Upper lobe of right lung (tissue), 1 donor: ENCODE data around the gene PARK7. TPM values are rescaled to one million over a fixed set of nuclear protein-coding genes. Genes with fewer than 3 reads are reported as not detected.

ENCODE experiments used
- ATAC-seq: fragments of 200-7000 bp; cut with Tn5 transposase; one replicate; pipeline ENCODE4 v1.9.1; 2020; ENCODE audit warnings: mild to moderate bottlenecking, moderate library complexity
- DNase-seq: peaks from one replicate; pipeline ENCODE4 v3.0.0-alpha.2; 2020
- H3K27ac ChIP-seq: fragments of 200-600 bp; one replicate; pipeline ENCODE4 v1.8.0; 2022
- H3K27me3 ChIP-seq: fragments of 200-600 bp; one replicate; pipeline ENCODE4 v1.8.0; 2022; ENCODE audit warnings: mild to moderate bottlenecking
- H3K36me3 ChIP-seq: fragments of 200-600 bp; one replicate; pipeline ENCODE4 v1.8.0; 2022
- H3K4me1 ChIP-seq: fragments of 200-600 bp; one replicate; pipeline ENCODE4 v1.8.0; 2022
- H3K4me3 ChIP-seq: fragments of 200-600 bp; one replicate; pipeline ENCODE4 v1.8.0; 2022; ENCODE audit warnings: mild to moderate bottlenecking
- H3K9me3 ChIP-seq: fragments of 200-600 bp; one replicate; pipeline ENCODE4 v1.8.0; 2022
- intact Hi-C: fragments of 100-400 bp; cut with DNase I; formaldehyde crosslinking; loops from one replicate; pipeline ENCODE4 v1.11.0; 2022
- total RNA-seq: library from RNA; stranded (reverse); fragmentation: NEBNext Ultra II Directional; extraction: Animal tissue kit (Norgen Biotek cat#: 25700); gene quantifications from one replicate; pipeline ENCODE4 v1.2.1, GENCODE V29; 2021
- TF ChIP-seq, protein P1 (sequence below): fragments of 200-600 bp; IDR thresholded peaks from one replicate; pipeline ENCODE4 v1.8.0; 2022; ENCODE audit warnings: antibody characterized with exemption
- donor health status: DM: no; HTN: yes; CAD: no; lungs with severe emphysema.

The PARK7 gene
- total RNA-seq, 1 donor from 2014 or later, result 184 TPM

DNA sequence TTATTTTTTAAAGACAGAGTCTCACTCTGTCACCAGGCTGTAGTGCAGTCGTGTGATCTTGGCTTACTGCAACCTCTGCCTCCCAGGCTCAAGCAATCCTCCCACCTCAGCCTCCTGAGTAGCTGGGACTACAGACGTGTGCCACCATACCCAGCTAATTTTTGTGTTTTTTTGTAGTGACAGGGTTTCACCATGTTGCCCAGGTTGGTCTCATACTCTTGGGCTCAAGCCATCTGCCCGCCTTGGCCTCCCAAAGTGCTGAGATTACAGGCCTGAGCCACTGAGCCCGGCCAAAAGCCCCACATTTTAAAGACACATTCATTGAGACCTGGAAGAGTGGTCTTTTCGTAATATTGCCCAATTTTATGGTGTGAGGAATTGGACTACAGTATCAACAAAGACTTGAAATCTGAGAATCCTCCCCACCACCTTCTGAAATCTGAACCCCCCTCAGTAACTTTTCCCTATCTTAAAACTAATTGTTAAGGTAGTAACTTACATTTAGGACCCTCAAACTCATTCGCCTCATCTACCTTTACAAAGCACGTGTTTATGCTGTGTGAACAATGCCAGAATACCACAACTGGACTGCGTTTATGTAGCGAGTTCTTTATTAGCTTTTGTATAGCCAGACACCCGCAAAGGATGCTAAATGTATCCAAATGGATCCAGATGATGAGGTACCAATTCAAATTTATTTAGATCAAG lies 61.9 kb downstream of the PARK7 start:
- Histone ChIP-seq H3K27me3 (no peaks in the 10 kb centered on the region), H3K4me1 (peaks cover 52% of the 10 kb centered on the region), H3K27ac (peak overlapping the region; percentile 18), H3K4me3 (peak overlapping the region; percentile 76), H3K36me3 (no peaks in the 10 kb centered on the region), H3K9me3 (no peaks in the 10 kb centered on the region)
- intact Hi-C loops, result loop anchor here (10.0 kb wide), 1 partner anchor 291 kb away; the partner anchor contains the start of gene SLC45A1
- DNase-seq (no peak), ATAC-seq (no peak)
- TF ChIP-seq, protein P1, sequence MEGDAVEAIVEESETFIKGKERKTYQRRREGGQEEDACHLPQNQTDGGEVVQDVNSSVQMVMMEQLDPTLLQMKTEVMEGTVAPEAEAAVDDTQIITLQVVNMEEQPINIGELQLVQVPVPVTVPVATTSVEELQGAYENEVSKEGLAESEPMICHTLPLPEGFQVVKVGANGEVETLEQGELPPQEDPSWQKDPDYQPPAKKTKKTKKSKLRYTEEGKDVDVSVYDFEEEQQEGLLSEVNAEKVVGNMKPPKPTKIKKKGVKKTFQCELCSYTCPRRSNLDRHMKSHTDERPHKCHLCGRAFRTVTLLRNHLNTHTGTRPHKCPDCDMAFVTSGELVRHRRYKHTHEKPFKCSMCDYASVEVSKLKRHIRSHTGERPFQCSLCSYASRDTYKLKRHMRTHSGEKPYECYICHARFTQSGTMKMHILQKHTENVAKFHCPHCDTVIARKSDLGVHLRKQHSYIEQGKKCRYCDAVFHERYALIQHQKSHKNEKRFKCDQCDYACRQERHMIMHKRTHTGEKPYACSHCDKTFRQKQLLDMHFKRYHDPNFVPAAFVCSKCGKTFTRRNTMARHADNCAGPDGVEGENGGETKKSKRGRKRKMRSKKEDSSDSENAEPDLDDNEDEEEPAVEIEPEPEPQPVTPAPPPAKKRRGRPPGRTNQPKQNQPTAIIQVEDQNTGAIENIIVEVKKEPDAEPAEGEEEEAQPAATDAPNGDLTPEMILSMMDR, result no peak

DNA sequence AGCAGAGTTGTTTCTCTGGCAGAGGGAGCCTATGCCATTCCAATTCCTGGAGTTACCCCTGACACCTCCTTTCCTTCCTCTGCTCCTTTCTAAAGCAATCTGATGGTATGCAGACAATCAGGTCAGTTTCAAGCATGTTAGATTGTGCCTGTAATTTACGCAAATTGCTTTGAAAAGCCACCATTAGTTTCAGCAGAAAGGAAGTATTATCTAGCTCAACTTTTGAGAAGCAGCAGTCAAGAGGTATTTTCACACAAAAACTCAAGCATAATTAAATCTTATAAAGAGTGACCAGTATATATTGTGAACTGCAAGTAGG lies 62.4 kb downstream of the PARK7 start:
- peak overlapping the region; percentile 76 for H3K4me3 ChIP-seq

GRCh38 chr1:8024329-8024728 lies 62.8 kb downstream of the PARK7 start:
- Histone ChIP-seq H3K27me3 (no peaks in the 10 kb centered on the region), H3K36me3 (no peaks in the 10 kb centered on the region), H3K4me1 (peaks cover 49% of the 10 kb centered on the region), H3K27ac (peak overlapping the region; percentile 18), H3K4me3 (peak overlapping the region; percentile 76), H3K9me3 (no peaks in the 10 kb centered on the region)
- TF ChIP-seq, protein P1, result no peak
- DNase-seq (no peak), ATAC-seq (no peak)
- intact Hi-C loops, result loop anchor here (10.0 kb wide), 1 partner anchor 290 kb away; the partner anchor contains the start of gene SLC45A1

More for the DNA sequence above, 62.4 kb downstream of the PARK7 start:
- peaks cover 52% of the 10 kb centered on the region for H3K4me1 ChIP-seq
- no peaks in the 10 kb centered on the region for H3K27me3 ChIP-seq
- no peak for DNase-seq
- H3K9me3 ChIP-seq, result no peaks in the 10 kb centered on the region
- TF ChIP-seq, protein P1, result no peak
- no peak for ATAC-seq
- intact Hi-C loops, result loop anchor here (10.0 kb wide), 1 partner anchor 291 kb away; the partner anchor contains the start of gene SLC45A1
- no peaks in the 10 kb centered on the region for H3K36me3 ChIP-seq
- peak overlapping the region; percentile 18 for H3K27ac ChIP-seq

DNA sequence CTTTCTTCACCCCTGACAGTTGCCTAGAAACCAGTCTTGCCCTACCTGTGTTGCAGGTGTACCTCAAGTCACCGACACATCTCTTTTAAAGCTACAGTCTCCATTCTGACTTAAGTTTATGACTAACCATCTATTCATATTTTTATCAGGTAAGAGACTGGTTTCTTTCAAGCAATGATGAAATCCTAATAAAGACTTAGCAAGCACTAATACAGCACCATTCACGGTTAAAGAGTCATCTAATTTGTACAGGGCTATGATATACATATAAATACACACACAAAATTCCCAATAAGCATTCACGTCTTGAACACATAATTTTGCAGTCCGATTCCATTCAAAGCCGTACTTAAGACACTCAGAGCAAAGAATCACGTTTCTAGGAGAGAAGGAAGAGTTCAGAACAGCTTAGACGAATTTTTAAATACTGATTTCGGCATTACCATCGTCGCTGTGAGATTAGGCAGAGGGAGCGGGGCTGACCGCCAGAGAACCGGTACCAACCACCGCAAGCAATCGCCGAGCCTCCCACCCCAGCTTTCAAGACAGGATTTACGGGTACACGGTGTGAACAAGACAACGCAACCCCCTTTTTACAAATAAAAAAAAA lies 63.7 kb downstream of the PARK7 start:
- Histone ChIP-seq H3K4me3 (peak overlapping the region; percentile 76), H3K27me3 (no peaks in the 10 kb centered on the region), H3K27ac (peak overlapping the region; percentile 95), H3K4me1 (peaks cover 40% of the 10 kb centered on the region), H3K36me3 (no peaks in the 10 kb centered on the region), H3K9me3 (no peaks in the 10 kb centered on the region)
- TF ChIP-seq, protein P1, result no peak
- DNase-seq (no peak), ATAC-seq (no peak)
- intact Hi-C loops, result loop anchor here (10.0 kb wide), 1 partner anchor 290 kb away; the partner anchor contains the start of gene SLC45A1

DNA sequence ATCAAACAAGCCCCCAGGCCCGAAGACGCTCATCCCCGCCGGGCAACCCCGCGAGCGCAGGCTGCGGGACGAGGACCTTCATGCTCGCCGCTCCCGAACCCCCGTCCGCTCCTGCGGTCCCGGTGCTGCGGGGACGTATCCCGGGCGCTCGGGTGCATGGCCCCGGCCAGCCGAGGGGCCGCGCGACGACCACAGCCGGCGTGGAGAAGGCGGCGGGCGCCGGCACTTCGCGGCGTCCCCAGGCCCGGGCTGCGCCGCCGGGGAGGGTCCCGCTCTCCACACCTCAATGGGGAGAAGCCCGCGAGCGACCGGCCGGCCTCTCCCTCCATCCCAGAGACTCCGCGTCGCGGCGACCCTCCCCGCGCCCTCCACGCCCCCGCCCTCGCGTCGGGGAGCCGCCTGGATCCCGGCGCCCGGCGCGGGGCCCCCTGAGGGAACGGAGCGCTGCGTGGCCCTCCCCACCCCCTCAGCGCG lies 64.2 kb downstream of the PARK7 start:
- Histone ChIP-seq H3K9me3 (no peaks in the 10 kb centered on the region), H3K27ac (peak overlapping the region; percentile 95), H3K4me3 (peak overlapping the region; percentile 76), H3K27me3 (no peaks in the 10 kb centered on the region), H3K36me3 (no peaks in the 10 kb centered on the region), H3K4me1 (peaks cover 35% of the 10 kb centered on the region)
- DNase-seq, result no peak
- ATAC-seq, result no peak
- intact Hi-C loops, result loop anchor here (10.0 kb wide), 1 partner anchor 289 kb away; the partner anchor contains the start of gene SLC45A1
- TF ChIP-seq, protein P1, result no peak
